Raji (cell line): Measurements from ENCODE around the gene LRP8.

Experiments used
- POLR2A ChIP-seq: IDR thresholded peaks from 2 replicates; pipeline ENCODE4 v1.6.1; 2011; ENCODE audit warnings: low read depth, low read length, control low read depth; ENCODE audit not compliant: insufficient read depth

The LRP8 gene

GRCh38 chr1:53328009-53328461, at the start of gene LRP8:
Gene LRP8 (minus strand): TSS chr1:53328070. CDS start chr1:53327912, 158 bp downstream.
- TF ChIP-seq POLR2A, result peak; percentile 66

GRCh38 chr1:53377438-53377841, 49.6 kb upstream of the LRP8 start:
- TF ChIP-seq POLR2A, result no peak

- no peak for TF ChIP-seq POLR2A
Observed at GRCh38 chr1:53376742-53377437, 49.0 kb upstream of the LRP8 start.

GRCh38 chr1:53376041-53376461, 48.2 kb upstream of the LRP8 start:
- no peak for TF ChIP-seq POLR2A

- no peak for TF ChIP-seq POLR2A
Observed at GRCh38 chr1:53375440-53375839, 47.6 kb upstream of the LRP8 start.

GRCh38 chr1:53373246-53373645, 45.4 kb upstream of the LRP8 start:
- TF ChIP-seq POLR2A, result no peak

GRCh38 chr1:53372501-53372951, 44.7 kb upstream of the LRP8 start:
- no peak for TF ChIP-seq POLR2A

GRCh38 chr1:53371851-53372250, 44.0 kb upstream of the LRP8 start:
- no peak for TF ChIP-seq POLR2A

GRCh38 chr1:53371121-53371666, 43.3 kb upstream of the LRP8 start:
- no peak for TF ChIP-seq POLR2A

GRCh38 chr1:53370369-53370961, 42.6 kb upstream of the LRP8 start:
- TF ChIP-seq POLR2A, result no peak

- no peak for TF ChIP-seq POLR2A
Observed at GRCh38 chr1:53369761-53370160, 41.9 kb upstream of the LRP8 start.

- TF ChIP-seq POLR2A, result no peak
Observed at GRCh38 chr1:53369034-53369750, 41.3 kb upstream of the LRP8 start.

- no peak for TF ChIP-seq POLR2A
Observed at GRCh38 chr1:53368314-53369033, 40.6 kb upstream of the LRP8 start.

GRCh38 chr1:53367503-53368313, 39.8 kb upstream of the LRP8 start:
- TF ChIP-seq POLR2A, result peak; percentile 44; the same call in 1 of the 2 replicates
